ENCODE measurements around the gene SEPTIN5.
A peak's percentile ranks its signal among the peaks of the same experiment; 100 is the strongest.

SEPTIN5 gene

DNA sequence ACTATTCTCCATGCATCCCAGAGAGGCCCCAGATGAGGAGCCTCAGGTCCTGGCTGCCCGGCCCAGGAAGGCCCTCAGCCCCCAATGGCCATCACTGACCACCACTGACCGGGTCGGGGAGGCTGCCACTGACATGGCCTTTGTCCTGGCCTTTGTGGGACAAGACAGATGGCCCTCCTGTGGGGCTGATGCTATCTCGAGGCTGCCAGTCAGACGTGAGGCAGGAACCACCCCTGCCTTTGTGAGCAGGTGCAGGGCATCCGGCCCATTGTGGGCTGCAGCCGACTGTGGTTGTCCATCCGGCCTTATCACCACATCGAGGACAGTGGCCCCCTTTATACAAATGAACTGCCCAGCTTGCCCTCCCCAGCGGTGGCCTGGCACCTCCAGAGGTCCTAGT is 14.5 kb downstream of the SEPTIN5 start:
- TF ChIP-seq, protein P1, sequence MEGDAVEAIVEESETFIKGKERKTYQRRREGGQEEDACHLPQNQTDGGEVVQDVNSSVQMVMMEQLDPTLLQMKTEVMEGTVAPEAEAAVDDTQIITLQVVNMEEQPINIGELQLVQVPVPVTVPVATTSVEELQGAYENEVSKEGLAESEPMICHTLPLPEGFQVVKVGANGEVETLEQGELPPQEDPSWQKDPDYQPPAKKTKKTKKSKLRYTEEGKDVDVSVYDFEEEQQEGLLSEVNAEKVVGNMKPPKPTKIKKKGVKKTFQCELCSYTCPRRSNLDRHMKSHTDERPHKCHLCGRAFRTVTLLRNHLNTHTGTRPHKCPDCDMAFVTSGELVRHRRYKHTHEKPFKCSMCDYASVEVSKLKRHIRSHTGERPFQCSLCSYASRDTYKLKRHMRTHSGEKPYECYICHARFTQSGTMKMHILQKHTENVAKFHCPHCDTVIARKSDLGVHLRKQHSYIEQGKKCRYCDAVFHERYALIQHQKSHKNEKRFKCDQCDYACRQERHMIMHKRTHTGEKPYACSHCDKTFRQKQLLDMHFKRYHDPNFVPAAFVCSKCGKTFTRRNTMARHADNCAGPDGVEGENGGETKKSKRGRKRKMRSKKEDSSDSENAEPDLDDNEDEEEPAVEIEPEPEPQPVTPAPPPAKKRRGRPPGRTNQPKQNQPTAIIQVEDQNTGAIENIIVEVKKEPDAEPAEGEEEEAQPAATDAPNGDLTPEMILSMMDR (IDR thresholded peaks at IDR 0.05; ENCODE audit: borderline replicate concordance, insufficient read depth, low read depth, low read length): no peak
- no peak overlapping the region for H3K4me3 ChIP-seq (ENCODE audit: low read depth, low read length)

DNA sequence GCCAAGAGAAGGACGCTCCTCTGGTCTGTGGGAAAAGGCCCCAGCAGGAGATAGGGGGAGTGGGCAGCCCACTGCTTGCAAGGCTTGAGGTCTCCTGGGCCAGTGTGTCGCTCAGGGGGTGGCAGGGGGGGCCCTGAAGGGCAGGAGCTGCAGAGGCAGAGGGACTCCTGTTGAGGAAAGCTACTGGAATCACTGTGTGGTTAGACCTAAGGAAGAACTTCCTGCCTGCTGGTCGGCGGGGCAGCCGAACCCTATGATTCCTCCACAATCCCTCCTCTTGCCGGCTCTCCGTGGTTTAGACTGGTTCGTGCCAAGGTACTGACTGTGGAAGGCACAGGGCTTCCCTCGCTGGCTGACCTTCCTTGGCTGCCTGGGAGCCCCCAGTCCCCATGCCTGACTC is 15.2 kb downstream of the SEPTIN5 start:
- no peak overlapping the region for H3K4me3 ChIP-seq (ENCODE audit: low read depth, low read length)
- TF ChIP-seq, protein P1 (IDR thresholded peaks at IDR 0.05; ENCODE audit: borderline replicate concordance, insufficient read depth, low read depth, low read length): no peak

DNA sequence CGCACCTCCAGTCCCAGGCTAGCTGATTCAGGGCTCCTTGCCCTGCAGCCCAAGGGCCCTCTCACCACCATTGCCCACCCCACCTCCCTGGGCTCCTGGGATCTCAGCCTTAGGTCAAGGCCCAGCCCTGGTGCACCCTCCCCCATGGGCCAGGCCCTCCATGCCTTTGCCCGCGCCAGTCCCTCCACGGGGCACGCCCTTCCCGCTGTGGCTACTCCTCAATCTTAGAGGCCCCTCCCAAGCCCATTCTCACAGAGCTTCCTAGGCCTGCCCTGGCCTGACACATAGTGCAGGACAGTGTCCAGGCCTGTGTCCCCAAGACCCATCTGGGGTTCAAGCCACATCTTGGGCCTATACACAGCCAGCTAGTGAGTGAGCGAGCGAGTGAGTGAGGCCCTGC is 15.9 kb downstream of the SEPTIN5 start:
- H3K4me3 ChIP-seq (ENCODE audit: low read depth, low read length): no peak overlapping the region
- TF ChIP-seq, protein P1 (IDR thresholded peaks at IDR 0.05; ENCODE audit: borderline replicate concordance, insufficient read depth, low read depth, low read length): no peak

- H3K4me3 ChIP-seq (ENCODE audit: low read depth, low read length): peak overlapping the region; percentile 40
Measured at GRCh38 chr22:19730655-19731360, 16.5 kb downstream of the SEPTIN5 start.

DNA sequence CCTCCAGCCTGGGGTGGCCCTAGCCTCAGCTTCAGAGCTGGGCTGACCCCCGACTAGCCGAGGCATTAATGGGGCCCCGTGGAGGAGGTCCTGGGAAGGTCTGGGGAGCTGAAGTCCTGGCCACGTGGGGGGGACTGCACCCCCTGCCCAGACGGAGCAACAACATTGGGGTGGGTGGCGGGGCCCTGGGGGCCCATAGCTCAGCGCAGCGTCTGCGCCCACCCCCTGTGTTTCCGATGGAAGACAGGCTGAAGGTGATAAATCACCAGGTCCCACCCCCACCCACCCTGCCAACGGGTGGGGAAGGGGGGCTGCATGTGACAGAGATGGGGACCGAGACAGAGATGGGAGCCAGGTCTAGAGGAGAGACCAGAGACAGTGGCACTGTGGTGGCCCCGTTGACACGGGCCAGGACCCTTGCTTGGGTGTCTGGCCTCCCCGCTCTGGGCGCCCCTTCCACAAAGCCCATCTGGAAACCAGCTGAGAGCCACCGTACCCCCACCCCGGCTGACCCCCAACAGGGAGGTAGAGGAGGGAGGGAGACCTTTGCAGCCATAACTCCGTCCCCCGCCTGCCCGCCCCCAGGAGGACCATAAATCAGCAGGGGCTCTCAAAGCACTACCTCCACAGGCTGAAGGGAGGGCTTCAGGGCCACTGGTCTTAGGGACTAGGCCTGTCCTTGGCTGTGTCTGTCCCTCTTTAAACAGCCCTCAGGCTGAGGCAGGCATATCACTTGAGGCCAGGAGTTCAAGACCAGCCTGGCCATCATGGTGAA is 17.2 kb downstream of the SEPTIN5 start:
- TF ChIP-seq, protein P1 (IDR thresholded peaks at IDR 0.05; ENCODE audit: borderline replicate concordance, insufficient read depth, low read depth, low read length): no peak
- no peak overlapping the region for H3K4me3 ChIP-seq (ENCODE audit: low read depth, low read length)

More at GRCh38 chr22:19730655-19731360, 16.5 kb downstream of the SEPTIN5 start:
- TF ChIP-seq, protein P1 (IDR thresholded peaks at IDR 0.05; ENCODE audit: borderline replicate concordance, insufficient read depth, low read depth, low read length): peak; percentile 94

GRCh38 chr22:19732403-19733113 is 18.3 kb downstream of the SEPTIN5 start:
- TF ChIP-seq, protein P1 (IDR thresholded peaks at IDR 0.05; ENCODE audit: borderline replicate concordance, insufficient read depth, low read depth, low read length): no peak
- no peak overlapping the region for H3K4me3 ChIP-seq (ENCODE audit: low read depth, low read length)
